OCI-LY7 (cell line): Measurements from ENCODE around the gene ELMO1.

ENCODE experiments used
- CTCF ChIP-seq: fragments of 200-600 bp; sonication (generic); conservative IDR thresholded peaks from 2 replicates; pipeline ENCODE4 v1.5.1; 2014; ENCODE audit warnings: mild to moderate bottlenecking, antibody characterized with exemption, low read length, moderate library complexity, mixed read lengths
- EZH2phosphoT487 ChIP-seq: fragments of 200-600 bp; sonication (generic); IDR thresholded peaks from 2 replicates; pipeline ENCODE4 v1.6.1; 2018; ENCODE audit warnings: low read depth, borderline replicate concordance, mild to moderate bottlenecking, mixed run types, antibody characterized with exemption, low read length, moderate library complexity, mixed read lengths

GRCh38 chr7:36894190-36894589 is 554.5 kb downstream of the ELMO1 start:
- TF ChIP-seq CTCF (no peak), EZH2phosphoT487 (no peak)
